Activated T-helper 17 cell treated with anti-CD3 and anti-CD28 coated beads, Interleukin-2, amount 50 U/mL, for 72 hours (primary cell): ENCODE results near the gene ANKRD23. TPM values are rescaled to one million over a fixed set of nuclear protein-coding genes. Genes with fewer than 3 reads are reported as not detected.
A peak's percentile ranks its signal among the peaks of the same experiment; 100 is the strongest.

Experiments
- ATAC-seq: fragments of 150-1000 bp; cut with Tn5 transposase; replicated peaks from 2 replicates; pipeline ENCODE4 v1.10.0; 2021; ENCODE audit warnings: mild to moderate bottlenecking, moderate library complexity
- H3K27ac Mint-ChIP-seq: one replicate; pipeline ENCODE4 v1.8.0; 2022; ENCODE audit warnings: mixed read lengths
- H3K27me3 Mint-ChIP-seq: one replicate; pipeline ENCODE4 v1.8.0; 2022; ENCODE audit warnings: mixed read lengths
- H3K36me3 Mint-ChIP-seq: one replicate; pipeline ENCODE4 v1.8.0; 2022; ENCODE audit warnings: low read depth, mild to moderate bottlenecking, mixed read lengths
- H3K4me1 Mint-ChIP-seq: one replicate; pipeline ENCODE4 v1.8.0; 2022; ENCODE audit warnings: mixed read lengths
- H3K4me3 Mint-ChIP-seq: one replicate; pipeline ENCODE4 v1.8.0; 2022; ENCODE audit warnings: mild to moderate bottlenecking, mixed read lengths
- H3K9me3 Mint-ChIP-seq: one replicate; pipeline ENCODE4 v1.8.0; 2022; ENCODE audit warnings: mixed read lengths
- total RNA-seq, 2 donors: library from RNA; stranded (reverse); gene quantifications; one replicate each; pipeline ENCODE4 v1.2.3, GENCODE V29; 2022

The ANKRD23 gene
- total RNA-seq, 2 donors from 2014 or later: 6.8 to 11.7 TPM

GRCh38 chr2:96861074-96861473 lies 17.3 kb upstream of the ANKRD23 start:
- H3K27me3 Mint-ChIP-seq: no peaks in the 10 kb centered on the region
- H3K36me3 Mint-ChIP-seq: peaks cover 19% of the 10 kb centered on the region
- no peaks in the 10 kb centered on the region for H3K9me3 Mint-ChIP-seq
- H3K4me1 Mint-ChIP-seq: peaks cover 13% of the 10 kb centered on the region
- H3K27ac Mint-ChIP-seq: no peak overlapping the region
- no peak overlapping the region for H3K4me3 Mint-ChIP-seq
- no peak for ATAC-seq

GRCh38 chr2:96860065-96861029 lies 16.5 kb upstream of the ANKRD23 start:
- H3K27ac Mint-ChIP-seq: peak overlapping the region; percentile 50
- H3K9me3 Mint-ChIP-seq: no peaks in the 10 kb centered on the region
- ATAC-seq: no peak
- peak overlapping the region; percentile 50 for H3K4me3 Mint-ChIP-seq
- H3K4me1 Mint-ChIP-seq: peaks cover 13% of the 10 kb centered on the region
- H3K27me3 Mint-ChIP-seq: no peaks in the 10 kb centered on the region
- peaks cover 19% of the 10 kb centered on the region for H3K36me3 Mint-ChIP-seq

DNA sequence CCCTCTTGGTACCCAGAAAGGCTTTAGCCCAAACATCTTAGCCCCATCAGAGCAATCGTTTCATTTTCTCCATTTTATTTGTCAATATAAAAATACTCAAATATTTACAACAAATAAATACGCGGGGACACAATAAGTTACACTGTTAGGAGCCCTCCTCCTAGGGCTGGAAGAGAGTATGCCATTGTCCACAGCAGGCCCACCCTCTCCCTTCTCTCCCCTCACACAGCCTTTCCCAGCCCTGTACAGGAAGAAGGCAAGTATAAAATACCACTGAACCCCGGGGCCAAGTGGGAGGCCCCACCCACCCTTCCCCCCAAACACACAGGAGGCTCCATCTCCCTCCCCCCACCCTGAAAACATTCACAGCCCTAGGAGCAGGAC lies 15.9 kb upstream of the ANKRD23 start:
- H3K4me1 Mint-ChIP-seq: peaks cover 18% of the 10 kb centered on the region
- no peaks in the 10 kb centered on the region for H3K27me3 Mint-ChIP-seq
- H3K9me3 Mint-ChIP-seq: no peaks in the 10 kb centered on the region
- peak overlapping the region; percentile 50 for H3K27ac Mint-ChIP-seq
- H3K4me3 Mint-ChIP-seq: peak overlapping the region; percentile 89
- ATAC-seq: no peak
- H3K36me3 Mint-ChIP-seq: peaks cover 24% of the 10 kb centered on the region

GRCh38 chr2:96859099-96859649 lies 15.4 kb upstream of the ANKRD23 start:
- peak overlapping the region; percentile 89 for H3K4me3 Mint-ChIP-seq
- H3K36me3 Mint-ChIP-seq: peaks cover 29% of the 10 kb centered on the region
- no peak for ATAC-seq
- no peaks in the 10 kb centered on the region for H3K9me3 Mint-ChIP-seq
- no peaks in the 10 kb centered on the region for H3K27me3 Mint-ChIP-seq
- H3K27ac Mint-ChIP-seq: peak overlapping the region; percentile 36
- peaks cover 19% of the 10 kb centered on the region for H3K4me1 Mint-ChIP-seq

DNA sequence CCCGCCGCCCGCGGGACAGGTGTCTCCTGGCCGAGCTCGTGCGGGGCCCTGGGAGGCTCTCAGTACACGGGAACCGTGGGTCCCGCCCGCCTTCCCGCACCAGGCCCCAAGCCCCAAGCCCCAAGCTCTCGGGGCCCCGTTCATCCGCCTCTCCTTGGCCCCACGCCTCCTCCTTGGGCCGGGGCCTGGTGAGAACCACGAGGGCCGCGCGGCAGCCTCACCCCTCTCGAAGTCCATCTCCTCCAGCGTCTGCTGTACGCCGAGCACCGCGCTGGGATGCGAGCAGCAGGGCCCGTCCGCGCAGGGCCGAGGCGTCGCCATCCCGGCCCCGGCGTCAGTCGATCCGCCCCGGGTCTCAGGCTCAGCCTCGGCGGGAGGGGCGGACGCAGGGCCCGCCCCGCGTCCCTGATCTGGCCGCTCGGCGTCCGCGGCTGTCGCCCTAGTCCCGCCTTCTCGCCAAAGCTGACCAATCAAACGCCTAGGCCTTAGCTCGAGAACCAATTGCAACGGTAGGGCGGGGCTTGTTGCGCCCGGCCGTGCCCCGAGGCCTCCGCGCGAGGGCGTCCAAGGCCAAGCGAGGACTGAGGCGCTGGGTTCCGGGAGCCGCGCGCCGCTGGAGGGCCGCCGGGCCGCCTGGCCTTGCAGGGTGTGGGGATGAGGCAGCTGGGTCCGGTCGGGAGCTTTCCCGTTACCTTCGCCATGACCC lies 14.0 kb upstream of the ANKRD23 start, which contains the start of gene ANKRD39:
Gene ANKRD39, minus strand, starts transcription at position 350 of the 706 bp plus-strand sequence. Its CDS starts 29 bp downstream, at position 321.
- H3K27me3 Mint-ChIP-seq: no peaks in the 10 kb centered on the region
- peak within 1 kb of the TSS; percentile 89 for H3K4me3 Mint-ChIP-seq
- no peaks in the 10 kb centered on the region for H3K9me3 Mint-ChIP-seq
- peak; percentile 94 for ATAC-seq
- peaks cover 38% of the 10 kb centered on the region for H3K36me3 Mint-ChIP-seq
- H3K27ac Mint-ChIP-seq: peak within 1 kb of the TSS; percentile 79
- peaks cover 19% of the 10 kb centered on the region for H3K4me1 Mint-ChIP-seq

GRCh38 chr2:96856776-96857666 lies 13.2 kb upstream of the ANKRD23 start:
- H3K9me3 Mint-ChIP-seq: no peaks in the 10 kb centered on the region
- peaks cover 19% of the 10 kb centered on the region for H3K4me1 Mint-ChIP-seq
- H3K4me3 Mint-ChIP-seq: peak overlapping the region; percentile 89
- peak overlapping the region; percentile 79 for H3K27ac Mint-ChIP-seq
- no peaks in the 10 kb centered on the region for H3K27me3 Mint-ChIP-seq
- H3K36me3 Mint-ChIP-seq: peaks cover 39% of the 10 kb centered on the region
- peak; percentile 18 for ATAC-seq

DNA sequence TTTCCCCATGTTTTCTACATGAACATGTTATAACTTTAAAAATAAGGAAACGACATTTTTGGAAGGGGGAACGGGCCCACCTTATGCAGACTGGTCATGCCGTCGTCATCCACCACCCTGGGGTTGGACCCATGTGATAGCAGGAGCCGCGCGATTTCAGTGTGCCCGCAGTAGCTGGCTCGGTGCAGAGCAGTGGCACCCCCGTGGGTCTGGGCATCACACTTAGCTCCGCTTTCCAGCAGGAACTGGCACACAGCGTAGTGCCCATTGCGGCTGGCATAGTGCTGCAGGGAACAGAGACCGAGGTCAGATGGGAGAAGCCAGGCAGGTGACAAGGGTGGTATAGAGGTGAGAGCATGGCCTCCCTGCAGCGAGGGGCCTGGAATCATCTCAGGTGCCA lies 9.5 kb upstream of the ANKRD23 start:
- no peak for ATAC-seq
- Mint-ChIP-seq H3K4me3 (no peak overlapping the region), H3K9me3 (no peaks in the 10 kb centered on the region), H3K27ac (no peak overlapping the region), H3K4me1 (peaks cover 13% of the 10 kb centered on the region), H3K27me3 (no peaks in the 10 kb centered on the region), H3K36me3 (peaks cover 62% of the 10 kb centered on the region)

DNA sequence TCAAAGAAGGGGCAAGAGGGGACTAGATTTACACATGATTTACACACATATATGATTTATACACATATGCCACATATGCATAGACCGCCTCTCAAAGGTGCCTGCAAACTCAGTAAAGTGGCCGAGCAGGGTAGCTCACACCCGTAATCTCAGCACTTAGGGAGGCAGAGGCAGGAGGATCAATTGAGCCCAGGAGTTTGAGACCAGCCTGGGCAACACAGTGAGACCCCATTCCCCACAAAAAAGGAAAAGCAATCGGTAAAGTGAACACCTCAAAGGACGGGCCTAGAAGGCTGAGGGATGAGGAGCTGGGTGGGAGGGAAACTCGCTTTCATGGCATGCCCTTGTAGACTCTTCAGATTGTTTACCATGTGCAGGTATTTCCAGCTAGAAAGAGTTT lies 8.8 kb upstream of the ANKRD23 start:
- Mint-ChIP-seq H3K4me1 (peaks cover 13% of the 10 kb centered on the region), H3K9me3 (no peaks in the 10 kb centered on the region), H3K27me3 (no peaks in the 10 kb centered on the region), H3K36me3 (peaks cover 68% of the 10 kb centered on the region), H3K27ac (no peak overlapping the region), H3K4me3 (no peak overlapping the region)
- ATAC-seq: no peak

GRCh38 chr2:96848264-96848663 lies 4.4 kb upstream of the ANKRD23 start:
- no peaks in the 10 kb centered on the region for H3K27me3 Mint-ChIP-seq
- no peak overlapping the region for H3K4me3 Mint-ChIP-seq
- H3K4me1 Mint-ChIP-seq: no peaks in the 10 kb centered on the region
- H3K9me3 Mint-ChIP-seq: no peaks in the 10 kb centered on the region
- ATAC-seq: no peak
- H3K27ac Mint-ChIP-seq: peak overlapping the region; percentile 33
- H3K36me3 Mint-ChIP-seq: peaks cover 67% of the 10 kb centered on the region

GRCh38 chr2:96847586-96847985 lies 3.8 kb upstream of the ANKRD23 start:
- Mint-ChIP-seq H3K4me1 (no peaks in the 10 kb centered on the region), H3K27me3 (no peaks in the 10 kb centered on the region), H3K27ac (peak overlapping the region; percentile 33), H3K4me3 (no peak overlapping the region), H3K36me3 (peaks cover 60% of the 10 kb centered on the region), H3K9me3 (no peaks in the 10 kb centered on the region)
- peak; percentile 14 for ATAC-seq

DNA sequence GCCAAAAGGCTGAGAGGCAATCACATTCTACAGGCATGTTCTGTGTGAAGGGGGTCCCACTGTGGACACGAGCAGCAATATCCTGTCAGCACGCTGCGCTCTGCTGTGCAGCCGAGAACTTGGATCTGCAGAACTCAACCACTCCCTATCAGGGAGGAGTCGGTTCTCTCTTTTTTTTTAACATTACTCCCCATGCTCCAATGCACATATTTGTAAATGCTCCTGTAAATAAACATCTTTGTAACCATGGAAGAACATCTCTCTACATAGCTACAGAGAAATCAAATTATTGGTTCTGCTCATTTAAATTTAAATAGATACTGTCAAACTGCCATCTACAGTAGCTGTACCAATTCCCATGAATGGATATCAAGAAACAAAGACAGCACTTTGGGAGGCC lies 3.0 kb upstream of the ANKRD23 start:
- Mint-ChIP-seq H3K9me3 (no peaks in the 10 kb centered on the region), H3K27ac (no peak overlapping the region), H3K27me3 (no peaks in the 10 kb centered on the region), H3K4me1 (no peaks in the 10 kb centered on the region), H3K36me3 (peaks cover 59% of the 10 kb centered on the region), H3K4me3 (no peak overlapping the region)
- no peak for ATAC-seq

GRCh38 chr2:96844405-96844808 lies 586 bp upstream of the ANKRD23 start:
- Mint-ChIP-seq H3K4me1 (no peaks in the 10 kb centered on the region), H3K27me3 (no peaks in the 10 kb centered on the region), H3K36me3 (peaks cover 35% of the 10 kb centered on the region), H3K4me3 (no peak overlapping the region), H3K27ac (peak overlapping the region; percentile 58), H3K9me3 (no peaks in the 10 kb centered on the region)
- ATAC-seq: no peak

DNA sequence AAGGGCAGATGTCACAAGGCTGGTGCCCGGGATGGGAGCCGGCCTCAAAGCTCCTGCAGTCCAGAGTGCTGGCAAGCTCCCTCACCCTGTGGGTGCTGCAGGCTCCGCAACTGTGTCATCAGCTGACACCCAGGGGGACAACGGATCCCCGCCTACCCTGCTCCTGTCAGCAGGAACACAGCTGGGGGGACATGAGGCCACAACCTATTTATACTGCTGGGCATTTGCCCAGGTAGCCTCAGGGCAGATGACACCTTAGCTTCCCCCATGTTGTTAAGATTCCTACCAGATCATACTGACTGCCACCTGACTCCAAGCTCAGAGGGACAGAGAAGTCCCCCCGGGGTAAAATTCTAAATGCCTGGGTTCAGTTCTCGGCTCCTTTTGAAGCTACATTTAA lies 1.2 kb downstream of the ANKRD23 start:
- Mint-ChIP-seq H3K36me3 (peaks cover 24% of the 10 kb centered on the region), H3K27me3 (no peaks in the 10 kb centered on the region), H3K4me1 (no peaks in the 10 kb centered on the region), H3K27ac (peak overlapping the region; percentile 61), H3K9me3 (no peaks in the 10 kb centered on the region), H3K4me3 (no peak overlapping the region)
- ATAC-seq: no peak
